OCI-LY7 (cell line): ENCODE results near the gene DNAJB11.

Source experiments
- CTCF ChIP-seq: fragments of 200-600 bp; sonication (generic); conservative IDR thresholded peaks from 2 replicates; pipeline ENCODE4 v1.5.1; 2014; ENCODE audit warnings: mild to moderate bottlenecking, antibody characterized with exemption, low read length, moderate library complexity, mixed read lengths
- EZH2phosphoT487 ChIP-seq: fragments of 200-600 bp; sonication (generic); IDR thresholded peaks from 2 replicates; pipeline ENCODE4 v1.6.1; 2018; ENCODE audit warnings: low read depth, borderline replicate concordance, mild to moderate bottlenecking, mixed run types, antibody characterized with exemption, low read length, moderate library complexity, mixed read lengths

DNA sequence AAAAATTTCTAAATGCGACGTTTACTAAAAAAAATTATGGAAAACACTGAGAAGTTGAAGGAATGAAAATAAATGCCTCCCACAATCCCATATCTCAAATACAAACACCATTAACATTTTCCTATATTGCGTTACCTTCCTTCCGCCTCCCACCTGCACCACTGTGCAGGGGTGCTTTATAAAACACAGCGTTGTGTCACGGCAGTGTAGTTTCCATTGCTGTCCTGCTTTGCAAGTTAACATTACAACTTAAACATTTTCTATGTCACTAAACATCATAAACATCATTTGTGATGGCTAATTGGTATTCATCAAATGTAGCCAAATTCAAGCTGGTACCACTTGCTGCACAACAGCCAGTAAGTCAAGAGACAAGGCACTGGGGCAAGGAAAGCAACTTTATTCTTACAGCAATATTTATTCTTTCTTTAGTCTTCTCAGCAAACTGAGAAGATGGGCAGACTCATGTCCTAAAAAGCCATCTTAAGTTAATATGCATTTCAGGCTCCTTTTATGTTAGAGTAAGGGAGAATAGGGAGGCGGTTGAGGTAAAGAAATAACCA, 57.4 kb downstream of the DNAJB11 start:
- no peak for TF ChIP-seq EZH2phosphoT487
- no peak for TF ChIP-seq CTCF
